SK-N-SH (cell line): ENCODE measurements around the gene DCHS2.

ENCODE experiments used
- EP300 ChIP-seq, 2 experiments: IDR thresholded peaks; 2 replicates each; pipeline versions ENCODE4 v1.4.0 to v1.6.1; 2012; ENCODE audit warnings: borderline replicate concordance in 1 of 2, low read depth in 1 of 2, low read length in 1 of 2
- EZH2phosphoT487 ChIP-seq: fragments of 200-600 bp; sonication (generic); IDR thresholded peaks from 2 replicates; pipeline ENCODE4 v1.6.1; 2017; ENCODE audit warnings: low read depth, mixed run types, mild to moderate bottlenecking, antibody characterized with exemption, moderate library complexity, borderline replicate concordance
- FOXM1 ChIP-seq: IDR thresholded peaks from 2 replicates; pipeline ENCODE4 v1.4.0; 2012; ENCODE audit warnings: low read depth, mild to moderate bottlenecking
- GABPA ChIP-seq: IDR thresholded peaks from 2 replicates; pipeline ENCODE4 v1.4.0; 2012; ENCODE audit warnings: low read depth, mild to moderate bottlenecking
- POLR2AphosphoS5 ChIP-seq: IDR thresholded peaks from 2 replicates; pipeline ENCODE4 v1.6.1; 2012; ENCODE audit warnings: low read depth, low read length
- SIN3A ChIP-seq: IDR thresholded peaks from 2 replicates; pipeline ENCODE4 v1.6.1; 2012; ENCODE audit warnings: low read depth, mild to moderate bottlenecking, low read length, moderate library complexity, borderline replicate concordance
- SMC3 ChIP-seq: IDR thresholded peaks from 2 replicates; pipeline ENCODE4 v1.6.1; 2012; ENCODE audit warnings: low read depth, low read length, improper control_type of control experiment
- TAF1 ChIP-seq: IDR thresholded peaks from 2 replicates; pipeline ENCODE4 v1.6.1; 2012; ENCODE audit warnings: low read depth, mild to moderate bottlenecking, low read length, moderate library complexity, borderline replicate concordance
- TF ChIP-seq, protein P1 (sequence below): fragments of 200-600 bp; sonication (generic); IDR thresholded peaks from 2 replicates; pipeline ENCODE4 v1.6.1; 2017; ENCODE audit warnings: antibody characterized with exemption, mild to moderate bottlenecking, moderate library complexity
- TF ChIP-seq, protein P2 (sequence below): IDR thresholded peaks from 2 replicates; pipeline ENCODE4 v1.4.0; 2012; ENCODE audit warnings: low read depth, borderline replicate concordance
- TF ChIP-seq, protein P3 (sequence below): IDR thresholded peaks from 2 replicates; pipeline ENCODE4 v1.4.0; 2012; ENCODE audit warnings: low read depth, borderline replicate concordance
- TF ChIP-seq, protein P4 (sequence below): fragments of 150-350 bp; IDR thresholded peaks from 2 replicates; pipeline ENCODE4 v1.6.1; 2016; ENCODE audit warnings: mild to moderate bottlenecking, low read depth, low read length
- TF ChIP-seq, protein P5 (sequence below): IDR thresholded peaks from 2 replicates; pipeline ENCODE4; 2012

DNA sequence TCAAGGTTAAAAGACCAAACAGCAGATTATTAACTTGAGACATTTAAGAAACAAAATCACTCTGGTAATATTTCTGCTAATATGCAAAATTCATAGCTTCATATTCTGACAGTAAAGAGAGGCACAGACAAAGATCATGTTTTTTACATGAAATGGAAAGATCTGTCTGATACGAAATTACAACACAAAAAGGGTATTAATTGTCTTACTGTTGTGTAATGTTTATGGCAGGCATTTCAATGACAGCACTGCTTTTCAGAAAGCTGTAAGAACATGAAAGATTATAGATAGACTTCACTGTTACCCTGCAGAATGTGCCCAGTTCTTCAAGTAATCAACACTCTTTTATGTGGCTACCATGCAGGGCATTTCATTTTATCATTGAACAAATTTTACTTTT is 15.4 kb downstream of the DCHS2 start:
- TF ChIP-seq, protein P1, sequence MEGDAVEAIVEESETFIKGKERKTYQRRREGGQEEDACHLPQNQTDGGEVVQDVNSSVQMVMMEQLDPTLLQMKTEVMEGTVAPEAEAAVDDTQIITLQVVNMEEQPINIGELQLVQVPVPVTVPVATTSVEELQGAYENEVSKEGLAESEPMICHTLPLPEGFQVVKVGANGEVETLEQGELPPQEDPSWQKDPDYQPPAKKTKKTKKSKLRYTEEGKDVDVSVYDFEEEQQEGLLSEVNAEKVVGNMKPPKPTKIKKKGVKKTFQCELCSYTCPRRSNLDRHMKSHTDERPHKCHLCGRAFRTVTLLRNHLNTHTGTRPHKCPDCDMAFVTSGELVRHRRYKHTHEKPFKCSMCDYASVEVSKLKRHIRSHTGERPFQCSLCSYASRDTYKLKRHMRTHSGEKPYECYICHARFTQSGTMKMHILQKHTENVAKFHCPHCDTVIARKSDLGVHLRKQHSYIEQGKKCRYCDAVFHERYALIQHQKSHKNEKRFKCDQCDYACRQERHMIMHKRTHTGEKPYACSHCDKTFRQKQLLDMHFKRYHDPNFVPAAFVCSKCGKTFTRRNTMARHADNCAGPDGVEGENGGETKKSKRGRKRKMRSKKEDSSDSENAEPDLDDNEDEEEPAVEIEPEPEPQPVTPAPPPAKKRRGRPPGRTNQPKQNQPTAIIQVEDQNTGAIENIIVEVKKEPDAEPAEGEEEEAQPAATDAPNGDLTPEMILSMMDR: no peak
- TF ChIP-seq EP300 (IDR thresholded peaks at IDR 0.05; ENCODE audit: borderline replicate concordance in 1 of 2, low read depth in 1 of 2, low read length in 1 of 2) (no peak), SMC3 (no peak), EZH2phosphoT487 (no peak), GABPA (no peak), TAF1 (no peak), POLR2AphosphoS5 (no peak), FOXM1 (no peak), SIN3A (no peak)
- TF ChIP-seq, protein P2, sequence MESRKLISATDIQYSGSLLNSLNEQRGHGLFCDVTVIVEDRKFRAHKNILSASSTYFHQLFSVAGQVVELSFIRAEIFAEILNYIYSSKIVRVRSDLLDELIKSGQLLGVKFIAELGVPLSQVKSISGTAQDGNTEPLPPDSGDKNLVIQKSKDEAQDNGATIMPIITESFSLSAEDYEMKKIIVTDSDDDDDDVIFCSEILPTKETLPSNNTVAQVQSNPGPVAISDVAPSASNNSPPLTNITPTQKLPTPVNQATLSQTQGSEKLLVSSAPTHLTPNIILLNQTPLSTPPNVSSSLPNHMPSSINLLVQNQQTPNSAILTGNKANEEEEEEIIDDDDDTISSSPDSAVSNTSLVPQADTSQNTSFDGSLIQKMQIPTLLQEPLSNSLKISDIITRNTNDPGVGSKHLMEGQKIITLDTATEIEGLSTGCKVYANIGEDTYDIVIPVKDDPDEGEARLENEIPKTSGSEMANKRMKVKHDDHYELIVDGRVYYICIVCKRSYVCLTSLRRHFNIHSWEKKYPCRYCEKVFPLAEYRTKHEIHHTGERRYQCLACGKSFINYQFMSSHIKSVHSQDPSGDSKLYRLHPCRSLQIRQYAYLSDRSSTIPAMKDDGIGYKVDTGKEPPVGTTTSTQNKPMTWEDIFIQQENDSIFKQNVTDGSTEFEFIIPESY: no peak
- TF ChIP-seq, protein P3, sequence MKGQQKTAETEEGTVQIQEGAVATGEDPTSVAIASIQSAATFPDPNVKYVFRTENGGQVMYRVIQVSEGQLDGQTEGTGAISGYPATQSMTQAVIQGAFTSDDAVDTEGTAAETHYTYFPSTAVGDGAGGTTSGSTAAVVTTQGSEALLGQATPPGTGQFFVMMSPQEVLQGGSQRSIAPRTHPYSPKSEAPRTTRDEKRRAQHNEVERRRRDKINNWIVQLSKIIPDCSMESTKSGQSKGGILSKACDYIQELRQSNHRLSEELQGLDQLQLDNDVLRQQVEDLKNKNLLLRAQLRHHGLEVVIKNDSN: no peak
- TF ChIP-seq, protein P4, sequence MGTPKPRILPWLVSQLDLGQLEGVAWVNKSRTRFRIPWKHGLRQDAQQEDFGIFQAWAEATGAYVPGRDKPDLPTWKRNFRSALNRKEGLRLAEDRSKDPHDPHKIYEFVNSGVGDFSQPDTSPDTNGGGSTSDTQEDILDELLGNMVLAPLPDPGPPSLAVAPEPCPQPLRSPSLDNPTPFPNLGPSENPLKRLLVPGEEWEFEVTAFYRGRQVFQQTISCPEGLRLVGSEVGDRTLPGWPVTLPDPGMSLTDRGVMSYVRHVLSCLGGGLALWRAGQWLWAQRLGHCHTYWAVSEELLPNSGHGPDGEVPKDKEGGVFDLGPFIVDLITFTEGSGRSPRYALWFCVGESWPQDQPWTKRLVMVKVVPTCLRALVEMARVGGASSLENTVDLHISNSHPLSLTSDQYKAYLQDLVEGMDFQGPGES: no peak
- TF ChIP-seq, protein P5, sequence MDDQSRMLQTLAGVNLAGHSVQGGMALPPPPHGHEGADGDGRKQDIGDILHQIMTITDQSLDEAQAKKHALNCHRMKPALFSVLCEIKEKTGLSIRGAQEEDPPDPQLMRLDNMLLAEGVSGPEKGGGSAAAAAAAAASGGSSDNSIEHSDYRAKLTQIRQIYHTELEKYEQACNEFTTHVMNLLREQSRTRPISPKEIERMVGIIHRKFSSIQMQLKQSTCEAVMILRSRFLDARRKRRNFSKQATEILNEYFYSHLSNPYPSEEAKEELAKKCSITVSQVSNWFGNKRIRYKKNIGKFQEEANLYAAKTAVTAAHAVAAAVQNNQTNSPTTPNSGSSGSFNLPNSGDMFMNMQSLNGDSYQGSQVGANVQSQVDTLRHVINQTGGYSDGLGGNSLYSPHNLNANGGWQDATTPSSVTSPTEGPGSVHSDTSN: no peak
